Mesenchymal stem cell (in vitro differentiated cells and primary cell): ENCODE results near the gene ZBTB21.

Source experiments
- DNase-seq: peaks from one replicate; pipeline ENCODE4 v3.0.0-alpha.2; 2013
- H2AFZ ChIP-seq: one replicate; pipeline ENCODE4 v1.6.1; 2013; ENCODE audit warnings: low read depth, mild to moderate bottlenecking, control low read depth, inconsistent platforms, low read length, moderate library complexity
- H2AK5ac ChIP-seq: 2 replicates; pipeline ENCODE4 v1.6.1; 2013; ENCODE audit warnings: low read length, moderate library complexity, mild to moderate bottlenecking, inconsistent platforms; ENCODE audit not compliant: severe bottlenecking
- H2BK120ac ChIP-seq: one replicate; pipeline ENCODE4 v1.6.1; 2013; ENCODE audit warnings: low read depth, mild to moderate bottlenecking, inconsistent platforms, low read length, moderate library complexity
- H2BK12ac ChIP-seq, 2 experiments: one replicate each; pipeline ENCODE4 v1.6.1; 2013; ENCODE audit warnings: inconsistent platforms in 2 of 2, low read length in 2 of 2, mild to moderate bottlenecking in 2 of 2, moderate library complexity in 2 of 2, control low read depth in 1 of 2
- H2BK15ac ChIP-seq: one replicate; pipeline ENCODE4 v1.6.1; 2013; ENCODE audit warnings: mild to moderate bottlenecking, low read depth, inconsistent platforms; ENCODE audit not compliant: poor library complexity, severe bottlenecking
- H2BK5ac ChIP-seq: 2 replicates; pipeline ENCODE4 v1.6.1; 2013; ENCODE audit warnings: low read depth, mild to moderate bottlenecking, low read length, control low read depth, inconsistent platforms; ENCODE audit not compliant: poor library complexity, severe bottlenecking
- H3K14ac ChIP-seq, 2 experiments: one replicate each; pipeline ENCODE4 v1.6.1; 2013; ENCODE audit warnings: inconsistent platforms in 2 of 2, low read length in 2 of 2, control low read depth in 1 of 2, mild to moderate bottlenecking in 1 of 2, moderate library complexity in 1 of 2
- H3K18ac ChIP-seq, 2 experiments: one replicate each; pipeline ENCODE4 v1.6.1; 2013; ENCODE audit warnings: inconsistent platforms in 2 of 2, low read length in 2 of 2, control low read depth in 1 of 2, low read depth in 1 of 2, mild to moderate bottlenecking in 1 of 2
- H3K23ac ChIP-seq, 2 experiments: one replicate each; pipeline ENCODE4 v1.6.1; 2013; ENCODE audit warnings: inconsistent platforms in 2 of 2, low read length in 2 of 2, mild to moderate bottlenecking in 2 of 2, moderate library complexity in 2 of 2, control low read depth in 1 of 2
- H3K27ac ChIP-seq: 2 replicates; pipeline ENCODE4 v1.5.1; 2013; ENCODE audit warnings: mild to moderate bottlenecking, moderate library complexity, low read length, control low read depth, inconsistent platforms; ENCODE audit not compliant: poor library complexity, severe bottlenecking
- H3K27me3 ChIP-seq, 2 experiments: 2 replicates each; pipeline versions ENCODE4 v1.6.1 to v1.7.0; 2013; ENCODE audit warnings: low read length in 2 of 2, mild to moderate bottlenecking in 2 of 2, moderate library complexity in 2 of 2, control low read depth in 1 of 2, inconsistent platforms in 1 of 2; ENCODE audit not compliant: control insufficient read depth in 1 of 2, insufficient read depth in 1 of 2
- H3K36me3 ChIP-seq, 2 experiments: 2 replicates each; pipeline versions ENCODE4 v1.6.1 to v1.7.0; 2013; ENCODE audit warnings: low read length in 2 of 2, control low read depth in 1 of 2, inconsistent platforms in 1 of 2, low read depth in 1 of 2, mild to moderate bottlenecking in 1 of 2; ENCODE audit not compliant: insufficient read depth in 2 of 2, control insufficient read depth in 1 of 2
- H3K4ac ChIP-seq, 2 experiments: one replicate each; pipeline ENCODE4 v1.6.1; 2013; ENCODE audit warnings: inconsistent platforms in 2 of 2, low read length in 2 of 2, mild to moderate bottlenecking in 2 of 2, moderate library complexity in 2 of 2, control low read depth in 1 of 2, low read depth in 1 of 2
- H3K4me1 ChIP-seq: 2 replicates; pipeline ENCODE4 v1.6.1; 2013; ENCODE audit warnings: low read depth, low read length, control low read depth; ENCODE audit not compliant: control insufficient read depth, insufficient read depth
- H3K4me2 ChIP-seq: 2 replicates; pipeline ENCODE4 v1.6.1; 2013; ENCODE audit warnings: low read length, mild to moderate bottlenecking, inconsistent platforms; ENCODE audit not compliant: poor library complexity, severe bottlenecking
- H3K4me3 ChIP-seq, 2 experiments: 2 replicates each; pipeline versions ENCODE4 v1.5.1 to v1.7.0; 2013; ENCODE audit warnings: low read length in 2 of 2, mild to moderate bottlenecking in 2 of 2, control low read depth in 1 of 2, low read depth in 1 of 2; ENCODE audit not compliant: insufficient read depth in 1 of 2
- H3K79me1 ChIP-seq: replicated peaks from 2 replicates; pipeline ENCODE4 v1.6.1; 2013; ENCODE audit warnings: mild to moderate bottlenecking, control low read depth, low read length, inconsistent platforms; ENCODE audit not compliant: poor library complexity, severe bottlenecking
- H3K9ac ChIP-seq: 2 replicates; pipeline ENCODE4 v1.7.0; 2013; ENCODE audit warnings: mild to moderate bottlenecking, low read length, moderate library complexity
- H3K9me3 ChIP-seq: 2 replicates; pipeline ENCODE4 v1.7.0; 2013; ENCODE audit warnings: mild to moderate bottlenecking, low read length; ENCODE audit not compliant: control insufficient read depth
- H4K8ac ChIP-seq: one replicate; pipeline ENCODE4 v1.6.1; 2013; ENCODE audit warnings: inconsistent platforms, mild to moderate bottlenecking, low read length, moderate library complexity
- H4K91ac ChIP-seq: one replicate; pipeline ENCODE4 v1.6.1; 2013; ENCODE audit warnings: mild to moderate bottlenecking, low read length, inconsistent platforms
- WGBS: methylation state at CpG from one replicate; pipeline ENCODE4 v1.1.7; 2013; ENCODE audit warnings: mixed read lengths; 5-methylcytosine and 5-hydroxymethylcytosine counted together

Gene ZBTB21

GRCh38 chr21:41953831-41954653, 56.1 kb downstream of the ZBTB21 start, which contains the start of gene C2CD2:
C2CD2 (minus strand) TSS chr21:41954018; CDS start chr21:41953648, 370 bp downstream.
- H3K27me3 ChIP-seq = no peaks in the 10 kb centered on the region
- peak within 1 kb of the TSS; percentile 82 to 97 for H3K4me3 ChIP-seq
- H3K27ac ChIP-seq = no peak within 1 kb of the TSS
- H3K14ac ChIP-seq = peak within 1 kb of the TSS; percentile 62 to 96
- peak within 1 kb of the TSS; percentile 87 to 92 for H3K18ac ChIP-seq
- no peaks in the 10 kb centered on the region for H3K9me3 ChIP-seq
- H3K36me3 ChIP-seq = peaks cover 0 to 9% of the 10 kb centered on the region in 2 experiments
- 9% methylated on average over 38 of the region's 85 CpGs for WGBS
- H2AFZ ChIP-seq = peak within 1 kb of the TSS; percentile 33
- H2BK12ac ChIP-seq = peak within 1 kb of the TSS; percentile 49 to 69
- H2BK120ac ChIP-seq = peak within 1 kb of the TSS; percentile 55
- peak within 1 kb of the TSS in 1 of 2 experiments; percentile 27 for H3K23ac ChIP-seq
- H2AK5ac ChIP-seq = no peak within 1 kb of the TSS
- DNase-seq = peak; percentile 85
- no peak within 1 kb of the TSS for H2BK5ac ChIP-seq
- peak within 1 kb of the TSS; percentile 83 for H2BK15ac ChIP-seq
- peak within 1 kb of the TSS; percentile 76 for H4K91ac ChIP-seq
- H3K4me1 ChIP-seq = peaks cover 58% of the 10 kb centered on the region
- H4K8ac ChIP-seq = peak within 1 kb of the TSS; percentile 59
- peak within 1 kb of the TSS; percentile 91 for H3K9ac ChIP-seq
- peak within 1 kb of the TSS; percentile 66 to 74 for H3K4ac ChIP-seq
- H3K4me2 ChIP-seq = peak within 1 kb of the TSS; percentile 86
- peaks cover 30% of the 10 kb centered on the region for H3K79me1 ChIP-seq

GRCh38 chr21:41953249-41953830, 56.8 kb downstream of the ZBTB21 start:
- Histone ChIP-seq H2AFZ (peak overlapping the region; percentile 8), H3K14ac (peak overlapping the region; percentile 62 to 96), H2BK120ac (peak overlapping the region; percentile 55), H3K27ac (no peak overlapping the region), H3K9ac (peak overlapping the region; percentile 91), H3K36me3 (peaks cover 0 to 9% of the 10 kb centered on the region in 2 experiments), H3K27me3 (no peaks in the 10 kb centered on the region), H3K18ac (peak overlapping the region; percentile 87 to 92), H2BK5ac (no peak overlapping the region), H3K4me2 (peak overlapping the region; percentile 86), H2BK15ac (peak overlapping the region; percentile 83), H4K8ac (peak overlapping the region; percentile 59), H2BK12ac (peak overlapping the region in 1 of 2 experiments; percentile 69), H4K91ac (peak overlapping the region; percentile 76), H3K9me3 (no peaks in the 10 kb centered on the region), H2AK5ac (no peak overlapping the region), H3K4me1 (peaks cover 56% of the 10 kb centered on the region), H3K4ac (peak overlapping the region; percentile 66 to 74), H3K23ac (peak overlapping the region in 1 of 2 experiments; percentile 27), H3K79me1 (peaks cover 34% of the 10 kb centered on the region), H3K4me3 (peak overlapping the region; percentile 82 to 97)
- WGBS = 1% methylated on average over 36 of the region's 67 CpGs
- DNase-seq = peak; percentile 26

GRCh38 chr21:41952568-41953248, 57.5 kb downstream of the ZBTB21 start:
- Histone ChIP-seq H3K23ac (no peak overlapping the region), H3K4me1 (peaks cover 55% of the 10 kb centered on the region), H3K4me3 (peak overlapping the region; percentile 82 to 97), H3K4me2 (peak overlapping the region; percentile 86), H4K8ac (peak overlapping the region; percentile 32), H2BK120ac (no peak overlapping the region), H3K27ac (no peak overlapping the region), H2BK12ac (peak overlapping the region in 1 of 2 experiments; percentile 69), H3K9ac (peak overlapping the region; percentile 91), H3K27me3 (no peaks in the 10 kb centered on the region), H3K9me3 (no peaks in the 10 kb centered on the region), H3K14ac (peak overlapping the region in 1 of 2 experiments; percentile 96), H2BK15ac (no peak overlapping the region), H3K18ac (peak overlapping the region in 1 of 2 experiments; percentile 92), H2BK5ac (no peak overlapping the region), H2AFZ (peak overlapping the region; percentile 8), H3K4ac (peak overlapping the region; percentile 24 to 74), H3K36me3 (peaks cover 0 to 9% of the 10 kb centered on the region in 2 experiments), H3K79me1 (peaks cover 39% of the 10 kb centered on the region), H4K91ac (no peak overlapping the region), H2AK5ac (no peak overlapping the region)
- 40% methylated on average over 27 of the region's 30 CpGs for WGBS
- DNase-seq = peak; percentile 23
